ENCODE data around the gene LRWD1. TPM values are rescaled to one million over a fixed set of nuclear protein-coding genes. Genes with fewer than 3 reads are reported as not detected.

LRWD1 gene
- total and polyA plus RNA-seq, 9 of the 15 experiments (the other 6 are each of a cell fraction or from before 2014, with no cell fraction given): 0.61 to 66.0 (median 33.2) TPM

- no peak overlapping the region for H3K27ac ChIP-seq (ENCODE audit: extremely low read depth, low read depth, low read length)
- peak overlapping the region in 1 of 2 experiments; percentile 51; a peak in 1 of 4 replicates for H3K9ac ChIP-seq (ENCODE audit: insufficient read depth in 1 of 2, low read depth in 2 of 2, low read length in 2 of 2)
- CTCF ChIA-PET (ENCODE audit: low intra/inter-chr PET ratio): no interaction called here
- H3K4me2 ChIP-seq (ENCODE audit: insufficient read depth, low read length): no peak overlapping the region
- WGBS (ENCODE audit: insufficient coverage, low coverage, missing lambda C conversion rate): 78% methylated on average over 14 of the region's 14 CpGs
- H3K4me3 ChIP-seq: no peak overlapping the region
- no peaks in the 10 kb centered on the region for H3K27me3 ChIP-seq (ENCODE audit: control insufficient read depth in 2 of 2, insufficient read depth in 2 of 2, low read length in 2 of 2)
- in situ Hi-C loops (cut with MboI): no loop called here
- no TSS peak for BruUV-seq (replicated peaks)
- peaks cover 18% of the 10 kb centered on the region; the same call in 1 of the 3 replicates for H3K36me3 ChIP-seq (ENCODE audit: control insufficient read depth, insufficient read depth, low read length)
- no peaks in the 10 kb centered on the region for H3K9me1 ChIP-seq (ENCODE audit: control insufficient read depth, insufficient read depth, low read length)
- no peaks in the 10 kb centered on the region for H4K20me1 ChIP-seq (replicated peaks; ENCODE audit: control insufficient read depth, insufficient read depth, low read length)
- ATAC-seq (no peak), DNase-seq (ENCODE audit: extremely low read depth in 1 of 4, low spot score in 3 of 4) (no peak), FAIRE-seq (no peak)
- H2AFZ ChIP-seq (ENCODE audit: low read depth, low read length): no peak overlapping the region
- intact Hi-C loops (cut with micrococcal nuclease): no loop called here
- POLR2A ChIA-PET: interaction anchor here (1.5 kb wide), 1 partner anchor 9 kb away, joined by 3 read pairs; no protein-coding TSS in a partner anchor
- no peaks in the 10 kb centered on the region for H3K9me3 ChIP-seq (replicated peaks; ENCODE audit: control insufficient read depth, insufficient read depth, low read depth, low read length)
- peaks cover 22 to 62% of the 10 kb centered on the region in 2 experiments for H3K4me1 ChIP-seq (replicated peaks in 1 of 2; ENCODE audit: control insufficient read depth in 2 of 2, insufficient read depth in 2 of 2, low read length in 2 of 2)
- TF ChIP-seq FOXA1 (IDR thresholded peaks at IDR 0.05; ENCODE audit: borderline replicate concordance): no peak
- no peak for TF ChIP-seq SLC30A9 (CRISPR knock-in tag; IDR thresholded peaks at IDR 0.05)
- no peak for TF ChIP-seq CHD4 (IDR thresholded peaks at IDR 0.05; ENCODE audit: insufficient read depth, insufficient replicate concordance, low read depth, low read length, poor library complexity, severe bottlenecking)
- no peak for TF ChIP-seq RBM14 (IDR thresholded peaks at IDR 0.05; ENCODE audit: borderline replicate concordance, insufficient read depth, low read depth, low read length)
- TF ChIP-seq SP2 (IDR thresholded peaks at IDR 0.05; ENCODE audit: extremely low read depth, low read depth, low read length, poor library complexity, severe bottlenecking): no peak
- TF ChIP-seq GABPB2 (CRISPR knock-in tag; conservative IDR thresholded peaks at IDR 0.05): no peak
- no peak for TF ChIP-seq CREB1 (IDR thresholded peaks at IDR 0.05)
- no peak for TF ChIP-seq CREB1 (CRISPR knock-in tag; IDR thresholded peaks at IDR 0.05)
- TF ChIP-seq ID3 (CRISPR knock-in tag; IDR thresholded peaks at IDR 0.05): no peak
- no peak for TF ChIP-seq ID3 (tag; IDR thresholded peaks at IDR 0.05)
- TF ChIP-seq ZC3H4 (CRISPR knock-in tag; IDR thresholded peaks at IDR 0.05; ENCODE audit: borderline replicate concordance): no peak
- no peak for TF ChIP-seq ZNF174 (CRISPR knock-in tag; IDR thresholded peaks at IDR 0.05)
- TF ChIP-seq PHF8 (IDR thresholded peaks at IDR 0.05; ENCODE audit: borderline replicate concordance, low read length): no peak
- TF ChIP-seq HDAC8 (tag; IDR thresholded peaks at IDR 0.05): no peak
- no peak for TF ChIP-seq CBFA2T2 (conservative IDR thresholded peaks at IDR 0.05)
- TF ChIP-seq ARHGAP35 (IDR thresholded peaks at IDR 0.05; ENCODE audit: partially characterized antibody): no peak
- no peaks in the 10 kb centered on the region for H3K79me2 ChIP-seq (ENCODE audit: control insufficient read depth, insufficient read depth, low read length)
These were observed 17.5 kb upstream of the LRWD1 start for GRCh38 chr7:102447311-102447710.

All from K562 (cell line).